ELR (cell line): ENCODE data around the gene GRM2.

ENCODE experiments used
- DNase-seq: peaks from one replicate; pipeline ENCODE4 v3.0.0-alpha.2; 2015; ENCODE audit warnings: low read depth

Gene GRM2

DNA sequence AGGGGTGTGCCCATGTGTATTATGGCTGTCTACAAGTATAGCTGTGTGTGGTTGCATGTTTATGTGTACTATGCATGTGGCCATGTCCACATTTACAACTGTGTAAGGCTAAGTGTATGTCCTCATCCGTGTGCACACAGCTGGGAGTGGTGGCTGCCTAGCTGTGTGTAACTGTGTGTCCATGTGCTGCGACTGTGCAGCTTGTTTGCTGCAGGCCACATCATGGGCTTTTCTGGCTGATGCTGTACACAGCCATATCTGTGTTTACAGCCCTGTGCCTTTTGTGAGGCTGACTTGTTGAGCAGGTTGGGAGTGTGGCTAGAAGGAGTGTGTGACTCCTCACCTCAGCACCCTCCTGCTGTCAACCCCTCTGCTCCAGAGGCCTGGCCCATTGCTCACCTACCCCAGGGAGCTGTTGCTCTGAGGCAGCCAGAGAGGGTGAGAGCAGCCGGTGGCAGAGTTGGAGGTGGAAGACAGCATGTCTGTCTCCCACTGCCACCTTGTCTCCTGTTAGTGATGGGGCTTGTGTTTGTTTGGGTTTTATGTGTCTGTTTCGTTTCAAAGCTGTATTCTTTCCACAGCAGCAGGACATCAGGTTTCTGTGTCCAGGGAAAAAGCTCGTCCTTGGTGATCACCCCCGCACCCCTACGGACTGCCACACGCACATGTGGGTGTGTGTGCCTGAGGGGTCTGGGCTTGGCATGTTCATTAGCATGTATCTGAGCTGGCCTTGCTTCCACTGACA is 1.4 kb upstream of the GRM2 start:
- DNase-seq, result no peak

GRCh38 chr3:51706021-51706485 is 815 bp upstream of the GRM2 start:
- no peak for DNase-seq

DNA sequence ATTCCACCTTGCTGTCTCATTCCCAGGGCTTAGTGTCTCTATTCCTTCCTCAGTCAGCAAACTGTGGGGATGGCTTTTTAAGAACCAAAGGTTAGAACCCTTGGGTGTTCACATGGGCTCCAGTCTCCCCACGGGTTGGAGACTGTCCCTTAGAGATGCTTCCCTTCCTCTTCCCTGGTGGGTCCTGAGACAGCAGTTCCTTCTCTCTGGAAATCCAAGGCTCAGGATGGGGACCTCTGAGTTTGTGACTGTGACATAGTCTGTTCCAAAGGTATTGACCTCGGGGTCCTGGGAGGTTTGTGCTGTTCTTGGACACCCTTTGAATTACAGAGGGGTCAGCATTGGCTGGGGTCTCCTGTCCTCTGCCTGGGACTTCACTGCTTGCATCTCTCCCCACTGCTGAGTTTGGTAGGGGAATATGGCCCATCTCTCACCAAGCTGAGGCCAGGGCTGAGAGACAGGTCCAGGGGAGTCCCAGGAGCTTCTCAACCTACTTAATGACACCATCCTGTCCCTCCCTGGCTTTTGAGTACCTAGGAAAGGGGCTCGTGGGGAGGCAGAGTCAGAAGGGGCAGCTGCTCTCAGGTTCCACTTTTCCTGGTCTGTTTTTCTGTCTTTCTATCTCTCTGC is 1.5 kb downstream of the GRM2 start:
- no peak for DNase-seq

- no peak for DNase-seq
Measured at GRCh38 chr3:51709004-51709420, 2.1 kb downstream of the GRM2 start.

- DNase-seq, result no peak
Measured at GRCh38 chr3:51709675-51710074, 2.8 kb downstream of the GRM2 start.

DNA sequence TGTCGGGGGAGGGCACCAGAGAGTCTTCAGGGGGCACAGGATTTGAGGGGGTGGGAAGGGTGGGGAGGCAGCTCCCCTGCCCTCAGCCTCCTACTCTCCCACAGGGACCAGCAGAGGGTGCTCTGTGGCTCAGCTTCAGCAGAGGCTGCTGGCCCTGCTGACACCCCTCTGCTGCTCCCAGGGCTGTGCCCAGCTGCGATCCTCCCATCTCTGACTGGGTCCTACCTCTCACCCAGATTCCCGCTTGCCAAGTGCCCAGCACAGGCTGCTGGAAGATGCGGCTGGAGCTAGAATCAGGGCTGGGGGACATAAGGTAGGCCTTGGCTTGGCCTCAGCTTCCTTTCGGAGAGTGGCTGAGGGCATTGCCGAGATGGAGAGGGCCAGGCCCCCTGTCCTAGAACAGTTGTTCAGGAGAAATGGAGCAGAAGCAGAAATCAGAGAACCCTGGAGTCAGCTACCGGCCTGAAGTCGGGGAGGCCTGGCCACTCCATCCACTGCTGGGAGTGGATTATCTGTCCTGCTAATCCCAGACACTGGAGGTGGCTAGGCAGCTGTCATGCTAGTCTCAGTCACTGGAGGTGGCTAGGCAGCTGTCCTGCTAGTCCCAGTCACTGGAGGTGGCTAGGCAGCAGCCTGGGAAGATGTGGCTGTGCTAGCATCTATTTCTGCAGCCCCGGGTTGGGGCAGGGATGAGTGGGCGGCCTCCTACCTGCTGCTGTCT is 3.9 kb downstream of the GRM2 start:
- DNase-seq, result peak; percentile 13

- DNase-seq, result no peak
Measured at GRCh38 chr3:51711352-51712037, 4.6 kb downstream of the GRM2 start.

- no peak for DNase-seq
Measured at GRCh38 chr3:51712038-51712420, 5.2 kb downstream of the GRM2 start.

GRCh38 chr3:51712511-51712931 is 5.7 kb downstream of the GRM2 start:
- DNase-seq, result no peak

DNA sequence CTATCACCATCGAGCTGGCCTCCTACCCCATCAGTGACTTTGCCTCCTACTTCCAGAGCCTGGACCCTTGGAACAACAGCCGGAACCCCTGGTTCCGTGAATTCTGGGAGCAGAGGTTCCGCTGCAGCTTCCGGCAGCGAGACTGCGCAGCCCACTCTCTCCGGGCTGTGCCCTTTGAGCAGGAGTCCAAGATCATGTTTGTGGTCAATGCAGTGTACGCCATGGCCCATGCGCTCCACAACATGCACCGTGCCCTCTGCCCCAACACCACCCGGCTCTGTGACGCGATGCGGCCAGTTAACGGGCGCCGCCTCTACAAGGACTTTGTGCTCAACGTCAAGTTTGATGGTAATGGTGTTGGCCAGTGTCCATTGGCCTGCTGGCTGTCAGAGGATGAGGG is 6.1 kb downstream of the GRM2 start:
- DNase-seq, result no peak

GRCh38 chr3:51715231-51715976 is 8.5 kb downstream of the GRM2 start:
- DNase-seq, result no peak

- no peak for DNase-seq
Measured at GRCh38 chr3:51715977-51716294, 9.1 kb downstream of the GRM2 start.

- no peak for DNase-seq
Measured at GRCh38 chr3:51716805-51717204, 9.9 kb downstream of the GRM2 start.

DNA sequence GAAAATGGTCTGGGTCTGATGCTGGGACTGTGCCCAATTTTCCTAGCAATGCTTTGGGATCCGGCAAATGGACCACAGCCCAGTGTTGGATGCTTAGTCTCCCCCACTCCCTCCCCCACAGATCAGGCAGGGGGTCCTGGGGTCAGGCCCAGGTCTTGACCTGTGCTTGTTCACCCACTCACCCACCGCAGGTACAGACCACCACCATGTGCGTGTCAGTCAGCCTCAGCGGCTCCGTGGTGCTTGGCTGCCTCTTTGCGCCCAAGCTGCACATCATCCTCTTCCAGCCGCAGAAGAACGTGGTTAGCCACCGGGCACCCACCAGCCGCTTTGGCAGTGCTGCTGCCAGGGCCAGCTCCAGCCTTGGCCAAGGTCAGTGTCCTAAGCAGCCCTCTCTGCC is 10.6 kb downstream of the GRM2 start:
- DNase-seq, result no peak

DNA sequence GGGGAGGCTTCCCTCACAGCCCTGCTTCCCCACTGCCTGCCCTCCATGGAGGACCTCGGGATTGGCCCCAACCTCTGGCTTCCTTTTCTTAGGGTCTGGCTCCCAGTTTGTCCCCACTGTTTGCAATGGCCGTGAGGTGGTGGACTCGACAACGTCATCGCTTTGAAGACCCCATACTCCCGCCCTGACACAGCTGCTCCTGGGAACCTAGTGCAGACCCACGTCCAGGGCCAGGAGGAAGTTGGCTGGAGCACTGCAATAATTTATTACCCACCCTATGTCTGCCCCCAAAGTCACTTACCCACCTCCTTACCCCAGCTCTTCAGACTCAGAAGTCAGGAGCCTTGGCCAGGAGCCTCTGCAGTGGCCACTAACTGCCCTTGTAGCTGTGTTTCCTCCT is 11.1 kb downstream of the GRM2 start:
- no peak for DNase-seq

DNA sequence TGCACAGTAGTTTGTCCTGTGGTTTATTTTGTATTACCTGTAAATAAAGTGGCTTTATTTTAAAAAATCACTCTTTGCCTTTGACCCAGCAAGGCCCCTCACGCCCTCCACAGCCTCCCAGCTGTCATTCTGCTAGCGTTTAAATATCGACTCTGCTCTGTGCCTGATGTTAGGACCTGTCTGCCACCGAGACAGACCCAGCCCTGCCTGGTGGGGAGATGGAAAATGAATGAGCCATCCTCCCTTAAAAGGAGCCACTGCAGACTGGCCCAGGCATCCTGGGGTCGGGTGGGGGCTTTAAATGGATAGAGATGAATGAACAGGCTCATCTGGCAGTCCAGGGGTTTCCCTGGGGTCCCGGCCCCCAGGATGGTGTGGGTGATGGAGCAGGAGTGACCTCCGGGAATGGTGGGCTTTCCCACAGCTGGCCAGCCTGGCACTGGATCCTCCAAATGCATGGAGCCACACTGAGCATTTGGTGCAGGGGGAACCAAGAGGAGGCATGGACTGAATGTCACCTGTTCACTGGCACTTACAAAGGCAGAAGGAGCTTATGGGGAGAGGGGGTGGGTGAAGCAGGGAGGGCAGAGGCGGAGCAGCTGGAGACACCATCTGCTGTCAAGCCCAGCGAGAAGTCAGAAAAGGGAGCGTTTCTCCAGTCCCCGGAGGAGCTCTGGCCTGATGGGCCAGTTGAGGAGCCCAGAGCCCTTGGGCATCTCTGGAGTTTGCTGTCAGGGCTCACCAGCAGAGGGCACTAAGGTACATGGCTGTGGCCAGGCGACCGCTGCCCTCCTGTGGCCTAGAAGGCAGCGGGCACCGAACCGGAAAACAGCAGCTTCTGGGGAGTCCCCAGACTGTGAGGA is 11.9 kb downstream of the GRM2 start:
- DNase-seq, result peak; percentile 71

GRCh38 chr3:51719410-51720025 is 12.7 kb downstream of the GRM2 start:
- no peak for DNase-seq

DNA sequence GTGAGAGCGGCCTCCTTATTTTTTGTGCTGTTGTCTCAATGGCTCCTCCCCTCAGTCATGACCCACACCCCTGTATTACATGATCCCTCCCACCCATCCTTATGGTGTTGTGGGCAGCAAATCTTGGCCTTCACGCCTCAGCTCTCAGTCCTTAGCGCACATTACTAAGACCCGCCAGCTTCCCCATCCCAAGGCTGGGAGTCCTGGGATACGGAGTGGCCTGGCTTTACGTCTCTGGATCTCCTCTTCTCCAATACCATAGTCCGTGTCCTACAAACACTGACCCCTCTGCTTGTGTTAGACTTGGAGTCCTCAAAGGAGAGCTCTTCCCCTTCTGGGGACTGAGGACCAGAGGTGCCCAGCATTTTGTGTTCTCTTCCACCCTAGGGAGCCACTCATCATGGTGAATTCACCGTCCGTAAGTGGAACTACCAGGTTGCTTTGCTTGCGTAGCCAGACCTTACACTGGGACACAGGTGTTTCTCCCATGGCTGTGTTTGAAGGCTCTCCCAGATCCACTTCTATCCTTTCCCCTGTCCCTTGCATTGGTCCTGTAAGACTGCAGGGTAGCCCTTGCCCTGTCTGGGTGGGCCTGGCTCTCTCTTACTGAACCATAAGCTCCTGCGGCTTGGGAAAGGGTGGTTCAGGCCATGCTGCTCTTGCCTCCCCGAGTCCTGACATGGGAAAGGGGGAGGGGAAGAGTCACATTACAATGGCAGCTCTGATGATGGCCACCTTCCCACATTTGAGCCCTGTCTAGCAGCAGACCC is 13.6 kb downstream of the GRM2 start:
- DNase-seq, result no peak

DNA sequence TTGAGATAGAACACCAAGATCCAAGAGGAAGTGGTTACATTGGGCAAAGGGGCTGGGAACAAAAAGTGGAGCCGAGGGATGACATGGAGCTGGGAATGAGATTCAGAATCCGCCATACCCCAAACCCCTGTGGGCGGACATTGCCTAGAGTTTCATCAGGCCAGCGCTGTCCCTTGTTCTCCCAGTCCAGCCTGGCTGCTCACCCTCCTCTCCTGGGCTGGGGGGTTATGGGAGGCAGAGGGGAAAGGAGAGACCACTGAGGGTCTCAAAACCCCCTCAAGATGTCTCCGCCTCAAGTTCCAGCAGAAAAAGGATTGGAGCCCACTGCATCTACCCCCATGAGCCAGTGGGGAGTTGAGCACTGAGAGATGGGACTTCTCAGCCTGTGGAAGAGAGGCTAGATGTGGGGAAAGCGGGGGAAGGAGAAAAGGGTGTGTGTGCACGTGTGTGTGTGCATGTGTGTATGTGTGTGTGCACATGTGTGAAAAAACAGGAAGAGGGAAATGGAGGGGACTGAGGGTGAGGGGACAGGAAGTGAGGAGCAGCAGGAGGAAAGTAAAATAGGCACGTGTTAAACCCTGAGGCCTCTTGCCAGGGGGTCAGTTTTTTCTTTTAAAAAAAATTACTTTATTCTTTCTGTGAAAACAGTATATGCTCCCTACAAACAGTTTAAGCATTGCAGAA is 14.3 kb downstream of the GRM2 start:
- DNase-seq, result no peak
